Activated CD4-positive, alpha-beta T cell treated with anti-CD3 and anti-CD28 coated beads, Interleukin-10, Interleukin-2, amounts not matched to agents 100 ng/mL and 50 ng/mL, durations not matched to agents 16 hours and 8 hours (primary cell): ENCODE results near the gene BCAS3.
A peak's percentile ranks its signal among the peaks of the same experiment; 100 is the strongest.

Source experiments
- DNase-seq: peaks from one replicate; pipeline ENCODE4 v3.0.0-alpha.2; 2020

The BCAS3 gene

GRCh38 chr17:61378658-61379456 lies 701.2 kb downstream of the BCAS3 start:
- DNase-seq = no peak

GRCh38 chr17:61379457-61380216 lies 702.0 kb downstream of the BCAS3 start:
- no peak for DNase-seq

DNA sequence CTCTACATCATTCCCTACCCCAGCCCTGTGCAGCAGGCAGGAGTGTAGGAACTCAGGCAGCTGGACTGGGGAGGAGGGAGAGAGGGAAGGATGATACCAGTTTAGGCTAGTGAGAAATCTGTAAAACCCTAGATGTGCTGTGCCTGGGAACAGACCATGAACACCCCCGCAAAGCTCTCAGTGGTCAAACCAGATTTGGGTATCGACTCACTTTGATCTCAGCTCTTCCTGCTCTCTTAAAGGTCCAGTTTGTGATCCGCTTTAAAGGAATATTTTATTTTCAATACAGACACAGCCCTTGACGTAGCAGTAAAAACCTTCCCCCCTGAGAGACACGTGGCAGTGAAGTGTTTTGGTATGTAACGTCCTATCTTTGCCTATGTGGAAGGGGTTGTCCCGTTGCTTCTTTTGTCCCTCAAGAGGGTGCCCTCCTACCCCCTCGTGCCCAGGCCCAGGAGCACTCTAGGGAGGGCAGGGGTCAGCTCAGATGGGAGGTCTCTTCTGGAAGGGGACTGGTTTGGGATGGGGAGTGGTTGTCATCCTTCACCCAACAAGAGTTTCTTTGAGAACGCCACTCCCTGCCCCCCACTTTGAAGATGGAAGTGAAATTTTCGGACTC lies 702.7 kb downstream of the BCAS3 start:
- DNase-seq = no peak

GRCh38 chr17:61380836-61381525 lies 703.3 kb downstream of the BCAS3 start:
- DNase-seq = no peak

DNA sequence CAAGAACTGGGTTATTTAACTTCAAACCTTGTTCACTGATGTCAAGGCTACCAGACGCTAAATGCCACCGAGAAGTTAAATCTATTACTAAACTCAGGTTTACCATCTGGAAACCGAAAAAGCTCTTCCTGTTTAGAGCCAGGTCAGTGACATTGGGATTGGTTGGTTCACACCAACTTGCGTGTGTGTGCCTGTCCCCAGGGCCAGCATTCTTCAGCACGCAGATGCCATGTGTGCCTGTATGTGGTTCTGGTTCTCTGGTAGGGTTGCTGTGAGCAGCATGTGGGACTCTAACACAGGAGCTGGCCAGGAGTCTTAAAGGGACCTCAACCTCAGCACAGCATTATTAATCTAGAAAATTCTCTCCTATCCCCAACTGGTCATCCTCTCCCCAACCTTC lies 703.9 kb downstream of the BCAS3 start:
- DNase-seq = no peak

DNA sequence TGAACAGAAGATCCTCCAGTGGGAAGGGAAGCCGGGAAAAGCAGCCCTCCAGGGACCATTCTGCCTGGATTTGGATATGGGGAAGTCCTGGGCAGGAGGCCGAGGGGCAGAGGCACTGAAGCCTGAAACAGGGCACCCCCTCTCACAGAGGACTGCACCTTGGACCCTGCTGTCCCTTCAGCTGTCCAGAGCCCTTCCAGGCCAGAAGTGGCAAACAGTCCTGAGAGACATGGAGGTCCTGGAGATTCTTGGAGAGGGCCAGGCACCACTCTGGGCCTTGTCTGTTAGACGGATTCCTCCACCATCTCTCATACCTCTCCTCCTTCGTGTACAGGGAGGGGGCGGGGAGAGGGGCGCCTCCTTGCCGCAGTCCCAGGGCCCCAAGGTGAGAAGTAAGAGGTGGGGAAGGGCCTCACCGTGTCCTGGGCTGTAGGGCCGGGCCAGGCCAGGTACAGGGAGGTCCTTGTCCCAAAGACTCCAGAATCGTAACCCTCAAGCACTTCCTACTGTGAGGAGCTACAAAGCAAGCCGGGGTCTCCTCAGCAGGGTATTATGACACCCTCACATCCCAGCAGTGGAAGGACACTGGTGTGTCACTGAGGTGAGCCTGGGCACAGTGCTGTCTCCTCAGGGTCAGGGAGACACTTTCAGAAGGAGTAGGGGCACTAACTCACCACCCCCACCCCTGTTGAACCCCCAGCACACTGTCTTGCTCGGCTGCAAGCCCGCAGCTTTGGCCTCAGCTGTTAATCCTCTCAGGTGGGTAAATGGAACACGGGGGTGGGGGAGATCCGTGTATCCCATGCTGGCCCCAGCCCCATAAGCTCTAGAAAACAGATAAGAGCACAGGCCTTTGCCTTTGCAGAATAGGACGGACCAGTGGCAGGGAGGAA lies 705.4 kb downstream of the BCAS3 start:
- no peak for DNase-seq

DNA sequence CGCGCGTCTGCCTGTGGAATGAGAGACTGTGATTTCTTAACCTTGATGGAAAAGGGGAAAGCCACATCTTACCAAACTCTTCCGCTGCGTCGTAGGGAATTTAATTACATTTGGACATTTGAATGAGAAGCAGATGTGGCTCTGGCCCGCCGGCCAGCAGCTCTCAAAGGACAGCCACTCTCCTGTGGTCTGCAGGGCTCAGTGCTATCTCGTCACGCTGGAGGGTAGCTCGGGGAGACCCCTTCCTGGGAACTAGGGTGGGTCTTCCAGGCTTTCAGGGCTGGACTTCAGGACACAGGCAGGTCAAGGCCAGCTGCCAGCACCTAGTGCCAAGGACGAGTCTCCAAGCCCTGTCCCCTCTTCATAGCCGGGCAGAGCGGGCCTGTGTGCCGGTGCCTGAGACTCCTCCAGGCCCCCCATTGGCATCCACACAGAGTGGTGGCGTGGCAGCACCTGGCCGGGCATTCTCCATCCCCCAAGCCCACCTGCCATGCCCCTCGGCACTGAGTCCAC lies 706.1 kb downstream of the BCAS3 start:
- no peak for DNase-seq

DNA sequence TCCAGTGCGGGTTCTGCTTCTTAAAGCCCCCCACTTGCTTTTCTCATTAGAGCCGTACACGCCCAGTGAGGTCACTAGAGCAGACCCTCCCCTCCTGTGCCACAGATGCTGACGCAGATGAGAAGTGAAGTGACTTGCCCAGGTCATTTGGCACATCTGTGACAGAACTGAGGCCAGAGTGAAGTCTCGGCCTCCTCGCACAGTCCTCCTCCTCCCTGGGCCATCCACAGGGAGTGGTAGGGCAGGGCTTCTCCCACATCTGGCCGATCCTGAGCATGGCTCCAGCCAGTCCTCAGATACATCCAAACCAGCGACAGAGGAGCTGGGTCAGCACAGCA lies 706.7 kb downstream of the BCAS3 start:
- DNase-seq = no peak

DNA sequence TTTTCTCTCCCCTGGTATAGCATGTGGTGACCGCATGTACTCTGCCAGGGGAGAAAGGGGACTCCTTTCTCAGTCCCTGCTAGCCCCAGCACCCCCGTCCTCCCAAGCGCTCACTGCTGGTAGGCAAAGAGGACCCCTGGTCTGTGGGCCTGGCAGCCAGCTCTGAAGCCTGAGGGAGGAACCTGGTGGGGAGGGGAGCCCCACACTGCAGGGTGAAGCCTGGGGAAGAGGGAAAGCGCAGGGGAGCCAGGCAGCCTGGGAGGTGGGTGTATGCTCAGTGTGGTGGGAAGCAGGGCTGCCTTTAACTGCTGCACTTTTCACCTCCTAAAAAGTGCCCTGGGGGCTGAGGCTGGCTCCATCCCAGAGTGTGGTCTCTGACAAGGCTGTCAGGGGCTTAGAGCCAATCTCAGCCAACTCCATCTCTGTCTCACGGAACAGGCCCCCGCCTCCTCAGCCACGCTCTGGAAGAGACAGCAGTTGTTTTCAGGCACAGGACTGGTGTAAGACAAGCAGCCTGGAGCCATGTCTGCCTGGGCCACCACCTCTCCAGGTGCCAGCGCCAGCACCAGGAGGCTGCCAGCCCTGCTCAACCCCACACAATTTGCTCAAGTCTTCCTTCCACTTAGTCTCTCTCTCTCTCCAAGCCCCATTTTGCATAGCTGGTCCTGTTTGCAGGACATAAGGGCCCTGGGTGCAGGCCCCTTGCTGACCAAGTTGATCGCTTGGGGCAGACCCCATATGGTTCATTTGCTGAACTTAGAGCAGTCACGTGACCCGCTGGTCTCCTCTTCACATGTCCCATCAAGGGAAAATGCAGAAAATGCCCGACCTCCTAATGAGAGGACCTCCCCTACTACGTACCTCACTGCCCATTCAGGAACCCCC lies 707.3 kb downstream of the BCAS3 start:
- no peak for DNase-seq

DNA sequence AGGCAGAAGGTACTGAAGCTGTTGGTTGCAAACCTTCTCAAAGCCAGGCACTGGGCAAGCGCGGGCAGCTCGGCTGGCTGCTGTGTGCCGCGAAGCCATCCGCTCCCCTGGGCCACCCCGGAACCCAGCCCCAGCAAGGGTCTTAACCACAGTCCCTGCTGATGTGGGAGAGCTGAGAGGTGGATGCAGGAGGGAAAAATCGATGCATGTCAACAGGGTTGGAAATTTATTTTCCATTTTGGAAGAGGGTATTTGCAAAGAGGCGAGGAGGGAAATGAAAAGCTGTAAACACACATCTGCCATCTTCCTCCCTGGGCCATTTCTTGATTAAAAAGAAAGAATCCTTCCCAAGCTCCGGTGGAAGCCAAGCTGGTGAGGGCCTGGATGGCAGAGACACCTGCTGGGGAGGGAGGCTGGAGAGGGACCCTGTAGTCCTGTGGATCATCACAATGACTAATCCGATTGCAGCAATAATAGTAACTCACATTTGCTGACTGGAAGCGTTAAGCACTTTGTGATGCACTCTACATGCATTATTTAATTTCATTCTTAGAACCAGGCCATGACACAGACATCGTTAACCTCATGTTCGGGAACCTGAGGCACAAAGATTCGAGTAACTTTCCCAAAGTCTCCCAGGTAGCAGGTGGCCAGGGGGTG lies 708.1 kb downstream of the BCAS3 start:
- DNase-seq = no peak

DNA sequence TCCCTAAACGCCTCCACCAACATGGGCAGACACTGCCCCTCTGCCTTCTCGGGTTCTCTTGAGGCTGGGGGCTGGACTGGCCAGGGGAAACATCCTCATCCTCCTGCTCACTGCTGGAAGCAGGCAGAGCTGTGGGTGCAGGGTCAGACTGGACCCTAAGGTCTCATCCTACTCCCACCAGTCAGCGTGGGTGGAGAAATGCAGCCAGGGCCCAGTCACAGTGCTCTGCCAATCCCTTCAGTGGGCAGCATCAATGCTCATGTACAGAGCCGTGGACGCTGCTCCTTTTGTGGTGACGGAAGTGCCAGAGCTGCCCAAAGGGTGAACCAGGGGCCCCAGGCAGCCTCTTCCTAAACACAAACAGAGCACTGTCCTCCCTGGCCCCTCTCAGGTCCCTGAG lies 708.6 kb downstream of the BCAS3 start:
- no peak for DNase-seq

DNA sequence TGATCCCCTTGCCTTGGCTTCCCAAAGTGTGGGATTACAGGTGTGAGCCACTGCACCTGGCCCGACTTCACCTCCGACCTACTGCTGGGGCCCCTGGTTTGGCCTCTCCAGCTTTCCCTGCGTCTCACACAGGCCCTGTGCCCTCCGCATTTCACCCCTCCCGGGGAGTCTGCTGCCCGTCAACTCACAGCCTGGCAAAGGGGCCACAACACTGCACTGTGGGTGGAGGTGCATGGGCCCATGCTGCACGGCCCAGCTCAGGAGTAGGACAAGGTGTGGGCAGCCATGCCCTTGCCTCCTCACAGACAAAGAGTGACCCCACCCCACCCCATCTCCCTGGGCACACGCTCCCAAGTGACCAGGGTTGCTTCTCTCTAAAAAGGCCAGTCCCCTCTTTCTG lies 709.4 kb downstream of the BCAS3 start:
- DNase-seq = no peak

DNA sequence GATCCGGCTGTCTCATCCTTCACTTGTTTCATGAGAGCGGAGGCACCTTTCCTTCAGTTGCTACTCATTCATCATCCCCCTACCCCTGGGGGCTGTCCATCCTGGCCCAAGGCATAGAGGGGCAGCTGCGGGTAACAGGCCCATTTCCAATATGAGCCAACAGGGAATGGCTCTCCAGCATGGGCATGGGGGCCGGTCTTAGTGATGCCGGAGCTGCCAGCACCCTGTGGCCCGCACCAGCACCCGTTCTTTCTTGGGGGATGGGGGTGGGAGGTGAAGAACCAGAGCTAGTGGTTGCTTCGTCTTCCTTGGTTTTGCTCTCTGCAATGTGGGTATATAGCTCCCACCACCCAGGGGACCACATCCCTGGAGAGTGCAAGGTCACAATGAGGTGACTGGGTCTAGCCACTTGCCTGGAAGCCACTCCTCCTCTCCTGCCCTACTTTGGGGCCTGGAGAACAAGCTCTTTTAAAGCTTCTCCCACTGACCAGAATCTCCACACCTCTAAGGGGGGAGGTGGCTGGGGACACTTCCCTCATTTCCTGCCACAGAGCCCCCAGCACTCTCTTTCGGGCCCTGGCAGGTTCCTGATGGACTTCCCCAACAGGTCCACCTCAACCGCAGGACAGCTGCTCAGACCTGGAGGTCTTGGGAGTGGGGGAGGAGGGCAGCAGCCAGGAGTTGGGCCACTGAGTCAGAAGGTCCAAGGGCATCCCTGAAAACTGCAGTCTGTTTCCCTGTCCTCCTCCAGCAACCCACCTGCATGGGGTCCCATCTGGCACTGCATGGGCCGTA lies 710.1 kb downstream of the BCAS3 start:
- no peak for DNase-seq

- DNase-seq = no peak
These were observed 711.1 kb downstream of the BCAS3 start for GRCh38 chr17:61388561-61389356.

DNA sequence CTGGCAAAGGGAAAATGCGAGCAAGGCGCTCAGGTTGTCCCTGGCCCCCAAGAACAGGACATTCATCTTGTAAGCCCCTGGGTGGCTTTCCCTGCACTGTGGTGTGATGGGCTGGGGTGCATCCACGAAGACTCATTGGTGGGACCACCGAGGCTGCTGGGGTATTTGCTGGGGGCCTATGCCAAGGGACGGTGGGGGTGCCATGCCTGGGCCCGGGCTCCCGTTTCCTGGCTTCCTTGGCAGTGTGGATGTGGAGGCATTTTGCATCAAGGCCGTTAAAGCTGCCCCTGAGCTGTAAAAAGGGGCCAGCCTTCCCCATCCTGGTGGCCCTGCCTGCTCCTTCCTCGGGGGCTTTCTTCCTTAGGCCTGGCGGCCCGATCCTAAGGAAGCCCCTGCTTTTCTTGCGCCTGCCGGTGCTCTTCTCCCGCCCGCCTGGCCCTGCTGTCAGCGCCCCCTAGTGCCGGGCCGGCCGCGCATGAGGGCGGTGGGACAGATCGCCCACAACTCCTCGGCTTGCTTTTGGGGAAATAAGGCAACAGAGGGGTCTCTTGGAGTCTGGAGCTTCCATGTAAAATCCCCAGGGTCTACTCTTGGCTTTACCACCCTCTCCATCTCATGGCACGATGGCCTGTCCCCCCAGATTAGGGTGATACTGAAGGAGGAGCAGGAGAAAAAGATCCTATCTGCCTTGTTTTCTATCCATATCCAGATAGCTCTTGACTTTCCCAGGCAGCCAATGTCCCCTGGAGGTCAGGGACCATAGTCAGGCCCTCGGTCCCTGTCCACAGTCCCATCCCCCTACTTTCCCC lies 712.2 kb downstream of the BCAS3 start:
- DNase-seq = peak; percentile 57

GRCh38 chr17:61390479-61390791 lies 712.8 kb downstream of the BCAS3 start:
- DNase-seq = no peak

DNA sequence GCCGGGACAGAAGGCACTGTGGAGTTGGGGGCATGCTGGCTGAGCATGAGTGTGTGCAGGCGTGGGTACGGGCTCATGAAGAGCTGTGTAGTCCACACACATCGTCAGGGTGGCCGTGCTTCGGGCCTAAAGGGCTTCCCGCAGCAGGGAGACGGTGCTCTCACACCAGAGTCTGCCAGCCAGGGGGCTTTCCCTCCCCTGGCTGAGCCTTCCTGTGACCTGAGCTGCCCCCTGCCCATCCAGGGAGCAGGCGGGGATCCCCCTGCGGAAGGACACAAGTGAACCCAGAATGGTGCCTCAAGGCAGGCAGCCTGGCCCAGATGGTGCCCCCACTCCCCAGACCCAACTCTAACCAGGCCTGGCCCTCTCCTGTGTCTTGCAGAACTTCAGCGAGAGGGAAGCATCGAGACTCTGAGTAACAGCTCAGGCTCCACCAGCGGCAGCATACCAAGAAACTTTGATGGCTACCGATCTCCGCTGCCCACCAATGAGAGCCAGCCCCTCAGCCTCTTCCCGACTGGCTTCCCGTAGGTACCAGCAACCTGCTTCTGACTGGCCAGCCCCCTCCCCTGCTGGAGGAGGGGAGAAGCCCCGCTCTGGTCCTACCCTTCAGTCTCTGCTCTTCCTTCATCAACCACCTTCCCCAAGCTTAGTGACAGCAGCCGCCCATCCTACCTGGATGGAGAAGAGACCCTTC lies 714.1 kb downstream of the BCAS3 start:
- no peak for DNase-seq
